ENCODE results near the gene EXTL2.
"Not testable (repeated sequence)": the region's sequence is repeated elsewhere in the genome, so short reads cannot be mapped to it uniquely, and the experiment has no call there.

DNA sequence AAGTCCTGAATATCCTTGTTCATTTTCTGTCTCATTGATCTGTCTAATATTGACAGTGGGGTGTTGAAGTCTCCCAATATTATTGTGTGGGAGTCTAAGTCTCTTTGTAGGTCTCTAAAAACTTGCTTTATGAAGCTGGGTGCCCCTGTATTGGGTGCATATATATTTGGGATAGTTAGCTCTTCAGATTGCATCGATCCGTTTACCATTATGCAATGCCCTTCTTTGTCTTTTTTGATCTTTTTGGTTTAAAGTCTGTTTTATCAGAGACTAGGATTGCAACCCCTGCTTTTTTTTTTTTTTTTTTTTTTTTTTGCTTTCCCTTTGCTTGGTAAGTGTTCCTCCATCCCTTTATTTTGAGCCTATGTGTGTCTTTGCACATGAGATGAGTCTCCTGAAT is 51.5 kb downstream of the EXTL2 start:
- TF ChIP-seq, protein P1, sequence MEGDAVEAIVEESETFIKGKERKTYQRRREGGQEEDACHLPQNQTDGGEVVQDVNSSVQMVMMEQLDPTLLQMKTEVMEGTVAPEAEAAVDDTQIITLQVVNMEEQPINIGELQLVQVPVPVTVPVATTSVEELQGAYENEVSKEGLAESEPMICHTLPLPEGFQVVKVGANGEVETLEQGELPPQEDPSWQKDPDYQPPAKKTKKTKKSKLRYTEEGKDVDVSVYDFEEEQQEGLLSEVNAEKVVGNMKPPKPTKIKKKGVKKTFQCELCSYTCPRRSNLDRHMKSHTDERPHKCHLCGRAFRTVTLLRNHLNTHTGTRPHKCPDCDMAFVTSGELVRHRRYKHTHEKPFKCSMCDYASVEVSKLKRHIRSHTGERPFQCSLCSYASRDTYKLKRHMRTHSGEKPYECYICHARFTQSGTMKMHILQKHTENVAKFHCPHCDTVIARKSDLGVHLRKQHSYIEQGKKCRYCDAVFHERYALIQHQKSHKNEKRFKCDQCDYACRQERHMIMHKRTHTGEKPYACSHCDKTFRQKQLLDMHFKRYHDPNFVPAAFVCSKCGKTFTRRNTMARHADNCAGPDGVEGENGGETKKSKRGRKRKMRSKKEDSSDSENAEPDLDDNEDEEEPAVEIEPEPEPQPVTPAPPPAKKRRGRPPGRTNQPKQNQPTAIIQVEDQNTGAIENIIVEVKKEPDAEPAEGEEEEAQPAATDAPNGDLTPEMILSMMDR (IDR thresholded peaks at IDR 0.05; ENCODE audit: poor library complexity) = not testable (repeated sequence)
- TF ChIP-seq EZH2 (IDR thresholded peaks at IDR 0.05; ENCODE audit: borderline replicate concordance) = not testable (repeated sequence)

All from hepatocyte (in vitro differentiated cells).